ENCODE results near the gene PLCXD3. TPM values are rescaled to one million over a fixed set of nuclear protein-coding genes. Genes with fewer than 3 reads are reported as not detected.
A peak's percentile ranks its signal among the peaks of the same experiment; 100 is the strongest.

The PLCXD3 gene, protein sequence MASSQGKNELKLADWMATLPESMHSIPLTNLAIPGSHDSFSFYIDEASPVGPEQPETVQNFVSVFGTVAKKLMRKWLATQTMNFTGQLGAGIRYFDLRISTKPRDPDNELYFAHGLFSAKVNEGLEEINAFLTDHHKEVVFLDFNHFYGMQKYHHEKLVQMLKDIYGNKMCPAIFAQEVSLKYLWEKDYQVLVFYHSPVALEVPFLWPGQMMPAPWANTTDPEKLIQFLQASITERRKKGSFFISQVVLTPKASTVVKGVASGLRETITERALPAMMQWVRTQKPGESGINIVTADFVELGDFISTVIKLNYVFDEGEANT
- total RNA-seq (2022): not detected in 2 replicates
- Bru-seq, nascent RNA: percentile 2 among the genes with signal in this experiment
- percentile 0 among the genes with signal in this experiment for BruChase-seq, experiment 1, labeled RNA remaining after a 6-hour chase
- percentile 2 among the genes with signal in this experiment for BruChase-seq, experiment 2, labeled RNA remaining after a 2-hour chase
- long read RNA-seq: 0 reads

DNA sequence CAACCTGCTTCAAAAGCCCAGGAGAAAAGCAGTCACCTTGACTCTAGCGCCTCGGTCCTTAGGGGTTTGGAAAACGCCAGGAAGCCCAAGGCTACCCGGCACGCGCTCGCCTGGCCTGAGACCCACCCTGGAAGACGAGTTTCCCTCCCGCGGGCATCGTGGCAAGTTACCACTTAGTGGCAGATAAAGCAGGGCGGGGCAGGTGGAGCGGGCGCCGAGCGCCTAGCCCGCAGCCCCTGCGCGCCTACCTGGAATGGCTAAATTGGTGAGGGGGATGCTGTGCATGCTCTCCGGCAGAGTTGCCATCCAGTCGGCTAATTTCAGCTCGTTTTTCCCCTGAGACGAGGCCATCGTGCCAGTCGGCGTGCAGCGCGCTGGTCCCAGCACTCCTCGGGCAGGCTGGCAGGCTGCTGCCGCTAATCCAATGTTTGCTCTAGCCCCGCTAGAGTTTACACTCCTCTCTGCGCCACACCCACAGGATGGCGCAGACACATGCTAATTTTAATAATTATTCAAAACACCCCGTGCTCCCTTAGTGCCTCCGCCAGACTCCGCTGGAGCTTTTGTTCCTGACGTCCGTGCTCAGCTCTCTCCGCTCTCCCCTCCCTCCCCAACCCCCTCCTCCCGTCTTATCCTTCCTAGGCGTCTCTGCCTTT is at the start of gene PLCXD3:
Gene PLCXD3, minus strand, starts transcription at position 426 of the 656 bp plus-strand sequence. Its CDS starts 75 bp downstream, at position 351.
- Mint-ChIP-seq H3K27ac (ENCODE audit: low read depth, unreplicated experiment) (no peak within 1 kb of the TSS), H3K4me3 (ENCODE audit: unreplicated experiment) (peak within 1 kb of the TSS; percentile 21), H3K27me3 (ENCODE audit: insufficient read depth, unreplicated experiment) (peaks cover 35% of the 10 kb centered on the region), H3K36me3 (ENCODE audit: insufficient read depth, unreplicated experiment) (no peaks in the 10 kb centered on the region), H3K9me3 (ENCODE audit: unreplicated experiment) (no peaks in the 10 kb centered on the region), H3K4me1 (ENCODE audit: insufficient read depth, unreplicated experiment) (no peaks in the 10 kb centered on the region)
- no peak for TF ChIP-seq CTCF (IDR thresholded peaks at IDR 0.05; ENCODE audit: unreplicated experiment)
- CTCF ChIA-PET: interaction anchor here (0.6 to 1.6 kb wide), 4 partner anchors 9 to 331 kb away, joined by 3 to 4 read pairs (median 3); no protein-coding TSS in a partner anchor
- POLR2A ChIA-PET: no interaction called here
- BruUV-seq (replicated peaks): no TSS peak
- no peak for DNase-seq (ENCODE audit: unreplicated experiment)
- intact Hi-C loops (cut with micrococcal nuclease): no loop called here

DNA sequence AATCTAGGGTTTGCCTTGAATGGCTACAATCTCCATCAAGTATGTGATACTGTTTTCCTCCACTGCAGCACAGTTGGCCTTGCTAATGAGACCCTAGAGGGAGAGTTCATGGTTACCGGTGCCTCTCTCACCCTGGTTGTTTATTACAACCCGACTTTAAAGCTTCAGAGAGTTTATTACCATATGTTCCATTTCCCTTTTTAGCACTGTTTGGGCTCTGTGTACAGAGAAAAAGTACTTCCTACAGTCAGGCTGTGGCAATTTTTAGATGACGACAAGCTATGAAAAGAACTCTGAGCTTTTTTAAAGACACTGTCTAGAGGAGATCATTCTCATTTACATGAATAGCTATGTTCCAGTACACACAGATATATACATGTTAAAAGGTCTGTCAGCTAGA is 48.8 kb upstream of the PLCXD3 start:
- no peak overlapping the region for H3K4me3 Mint-ChIP-seq (ENCODE audit: unreplicated experiment)
- no peaks in the 10 kb centered on the region for H3K36me3 Mint-ChIP-seq (ENCODE audit: insufficient read depth, unreplicated experiment)
- CTCF ChIA-PET: interaction anchor here (0.6 kb wide), 1 partner anchor 656 kb away, joined by 3 read pairs; no protein-coding TSS in a partner anchor

DNA sequence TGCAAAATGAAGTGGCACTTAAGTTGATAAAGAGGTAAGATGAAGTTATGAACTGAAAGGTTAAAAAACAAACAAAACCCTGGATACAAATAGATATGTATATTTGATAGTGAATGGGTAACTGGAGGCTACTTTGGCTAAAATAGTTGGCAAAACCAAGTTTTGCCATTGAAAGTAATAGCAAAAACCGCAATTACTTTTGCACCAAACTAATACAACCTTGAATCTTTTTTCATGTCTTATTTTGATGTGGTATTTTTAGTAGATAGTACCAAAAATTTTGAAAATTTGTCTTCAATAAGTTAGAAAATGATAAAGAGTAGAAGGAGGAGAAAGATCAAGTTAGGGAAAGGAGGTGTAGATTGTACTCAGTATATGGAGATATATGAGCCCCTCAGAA is 47.9 kb upstream of the PLCXD3 start:
- no peak for DNase-seq (ENCODE audit: unreplicated experiment)
- POLR2A ChIA-PET: no interaction called here
- no peak overlapping the region for H3K27ac Mint-ChIP-seq (ENCODE audit: low read depth, unreplicated experiment)
- H3K9me3 Mint-ChIP-seq (ENCODE audit: unreplicated experiment): peaks cover 14% of the 10 kb centered on the region
- no peaks in the 10 kb centered on the region for H3K36me3 Mint-ChIP-seq (ENCODE audit: insufficient read depth, unreplicated experiment)
- no peak for TF ChIP-seq CTCF (IDR thresholded peaks at IDR 0.05; ENCODE audit: unreplicated experiment)
- no TSS peak for BruUV-seq (replicated peaks)
- no peaks in the 10 kb centered on the region for H3K4me1 Mint-ChIP-seq (ENCODE audit: insufficient read depth, unreplicated experiment)
- H3K27me3 Mint-ChIP-seq (ENCODE audit: insufficient read depth, unreplicated experiment): peaks cover 14% of the 10 kb centered on the region
- CTCF ChIA-PET: no interaction called here
- H3K4me3 Mint-ChIP-seq (ENCODE audit: unreplicated experiment): no peak overlapping the region
- intact Hi-C loops (cut with micrococcal nuclease): no loop called here

More for the DNA sequence above, 48.8 kb upstream of the PLCXD3 start:
- no peaks in the 10 kb centered on the region for H3K4me1 Mint-ChIP-seq (ENCODE audit: insufficient read depth, unreplicated experiment)
- DNase-seq (ENCODE audit: unreplicated experiment): no peak
- no peak overlapping the region for H3K27ac Mint-ChIP-seq (ENCODE audit: low read depth, unreplicated experiment)
- BruUV-seq (replicated peaks): no TSS peak
- H3K27me3 Mint-ChIP-seq (ENCODE audit: insufficient read depth, unreplicated experiment): peaks cover 14% of the 10 kb centered on the region
- intact Hi-C loops (cut with micrococcal nuclease): no loop called here
- TF ChIP-seq CTCF (IDR thresholded peaks at IDR 0.05; ENCODE audit: unreplicated experiment): no peak
- POLR2A ChIA-PET: interaction anchor here (0.8 kb wide), 3 partner anchors 9 to 35 kb away, joined by 3 to 6 read pairs (median 3); no protein-coding TSS in a partner anchor
- peaks cover 22% of the 10 kb centered on the region for H3K9me3 Mint-ChIP-seq (ENCODE audit: unreplicated experiment)

DNA sequence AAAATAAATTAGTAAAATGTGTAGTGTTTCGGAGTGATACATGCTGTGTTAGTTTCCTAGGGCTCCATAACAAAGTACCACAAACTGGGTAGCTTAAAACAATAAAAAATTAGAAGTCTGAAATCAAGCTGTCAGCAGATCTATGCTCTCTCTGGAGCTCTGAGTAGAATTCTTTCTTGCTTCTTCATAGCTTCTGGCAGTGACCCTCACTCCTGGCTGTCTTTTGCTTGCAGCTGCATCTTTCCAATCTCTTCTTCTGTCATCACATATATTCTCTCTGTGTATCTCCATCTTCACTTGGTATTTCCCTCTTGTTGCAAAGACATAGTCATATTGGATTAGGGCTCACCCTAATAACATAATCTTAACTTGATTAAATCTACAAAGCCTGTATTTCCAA is 37.6 kb upstream of the PLCXD3 start:
- H3K36me3 Mint-ChIP-seq (ENCODE audit: insufficient read depth, unreplicated experiment): no peaks in the 10 kb centered on the region
- no peak overlapping the region for H3K27ac Mint-ChIP-seq (ENCODE audit: low read depth, unreplicated experiment)
- BruUV-seq (replicated peaks): no TSS peak
- DNase-seq (ENCODE audit: unreplicated experiment): no peak
- no peaks in the 10 kb centered on the region for H3K4me1 Mint-ChIP-seq (ENCODE audit: insufficient read depth, unreplicated experiment)
- no peaks in the 10 kb centered on the region for H3K9me3 Mint-ChIP-seq (ENCODE audit: unreplicated experiment)
- H3K4me3 Mint-ChIP-seq (ENCODE audit: unreplicated experiment): no peak overlapping the region
- H3K27me3 Mint-ChIP-seq (ENCODE audit: insufficient read depth, unreplicated experiment): no peaks in the 10 kb centered on the region
- intact Hi-C loops (cut with micrococcal nuclease): no loop called here
- ChIA-PET CTCF (interaction anchor here (0.7 kb wide), 1 partner anchor 10 kb away, joined by 3 read pairs; no protein-coding TSS in a partner anchor), POLR2A (no interaction called here)
- no peak for TF ChIP-seq CTCF (IDR thresholded peaks at IDR 0.05; ENCODE audit: unreplicated experiment)

Data from MCF 10A (cell line).